ENCODE measurements around the gene GATA3. TPM values are rescaled to one million over a fixed set of nuclear protein-coding genes. Genes with fewer than 3 reads are reported as not detected.

GATA3 gene
- total RNA-seq, 1 donor from 2014 or later: 1.4 TPM

- TF ChIP-seq CTCF (IDR thresholded peaks at IDR 0.05; ENCODE audit: borderline replicate concordance): no peak
- peak overlapping the region; percentile 60 for H3K27ac ChIP-seq (replicated peaks)
- no peak for DNase-seq
- H3K36me3 ChIP-seq: no peaks in the 10 kb centered on the region
- H3K4me1 ChIP-seq: peaks cover 74% of the 10 kb centered on the region
- H3K4me3 ChIP-seq: peak overlapping the region; percentile 67
- intact Hi-C loops (cut with micrococcal nuclease): no loop called here
- no peaks in the 10 kb centered on the region for H3K9me3 ChIP-seq (replicated peaks)
- H3K27me3 ChIP-seq (ENCODE audit: low read depth): peaks cover 100% of the 10 kb centered on the region
Measured at GRCh38 chr10:8051109-8051821, 3.2 kb upstream of the GATA3 start.

GRCh38 chr10:8051851-8052257 is 2.6 kb upstream of the GATA3 start:
- DNase-seq: no peak
- intact Hi-C loops (cut with micrococcal nuclease): no loop called here
- Histone ChIP-seq H3K4me3 (peak overlapping the region; percentile 67), H3K9me3 (replicated peaks) (no peaks in the 10 kb centered on the region), H3K27ac (replicated peaks) (peak overlapping the region; percentile 60), H3K36me3 (no peaks in the 10 kb centered on the region), H3K4me1 (peaks cover 74% of the 10 kb centered on the region), H3K27me3 (ENCODE audit: low read depth) (peaks cover 100% of the 10 kb centered on the region)
- no peak for TF ChIP-seq CTCF (IDR thresholded peaks at IDR 0.05; ENCODE audit: borderline replicate concordance)

- Histone ChIP-seq H3K27me3 (ENCODE audit: low read depth) (peaks cover 100% of the 10 kb centered on the region), H3K9me3 (replicated peaks) (no peaks in the 10 kb centered on the region), H3K27ac (replicated peaks) (peak overlapping the region; percentile 60), H3K4me1 (peaks cover 74% of the 10 kb centered on the region), H3K36me3 (no peaks in the 10 kb centered on the region), H3K4me3 (peak overlapping the region; percentile 67)
- intact Hi-C loops (cut with micrococcal nuclease): no loop called here
- DNase-seq: no peak
- TF ChIP-seq CTCF (IDR thresholded peaks at IDR 0.05; ENCODE audit: borderline replicate concordance): no peak
Measured at GRCh38 chr10:8052341-8052955, 2.0 kb upstream of the GATA3 start.

GRCh38 chr10:8052956-8053445 is 1.5 kb upstream of the GATA3 start:
- Histone ChIP-seq H3K4me1 (peaks cover 74% of the 10 kb centered on the region), H3K27me3 (ENCODE audit: low read depth) (peaks cover 100% of the 10 kb centered on the region), H3K9me3 (replicated peaks) (no peaks in the 10 kb centered on the region), H3K36me3 (no peaks in the 10 kb centered on the region), H3K27ac (replicated peaks) (no peak overlapping the region), H3K4me3 (peak overlapping the region; percentile 66)
- intact Hi-C loops (cut with micrococcal nuclease): no loop called here
- no peak for TF ChIP-seq CTCF (IDR thresholded peaks at IDR 0.05; ENCODE audit: borderline replicate concordance)
- DNase-seq: no peak

- H3K4me1 ChIP-seq: peaks cover 77% of the 10 kb centered on the region
- H3K27me3 ChIP-seq (ENCODE audit: low read depth): peaks cover 100% of the 10 kb centered on the region
- peak overlapping the region; percentile 74 for H3K27ac ChIP-seq (replicated peaks)
- H3K36me3 ChIP-seq: no peaks in the 10 kb centered on the region
- intact Hi-C loops (cut with micrococcal nuclease): no loop called here
- peak; percentile 78 for DNase-seq
- H3K9me3 ChIP-seq (replicated peaks): no peaks in the 10 kb centered on the region
- peak overlapping the region; percentile 66 for H3K4me3 ChIP-seq
- peak; percentile 78 for TF ChIP-seq CTCF (IDR thresholded peaks at IDR 0.05; ENCODE audit: borderline replicate concordance)
Measured at GRCh38 chr10:8053446-8054243, 843 bp upstream of the GATA3 start.

Measured in left ventricle myocardium inferior (tissue), 1 donor.